NCI-H748 (cell line): ENCODE data around the gene CELF2.
A peak's percentile ranks its signal among the peaks of the same experiment; 100 is the strongest.

ENCODE experiments used
- DNase-seq: peaks from one replicate; lab custom pipeline; 2025; ENCODE audit not compliant: unreplicated experiment; lab: John Stamatoyannopoulos, UW

CELF2 gene

DNA sequence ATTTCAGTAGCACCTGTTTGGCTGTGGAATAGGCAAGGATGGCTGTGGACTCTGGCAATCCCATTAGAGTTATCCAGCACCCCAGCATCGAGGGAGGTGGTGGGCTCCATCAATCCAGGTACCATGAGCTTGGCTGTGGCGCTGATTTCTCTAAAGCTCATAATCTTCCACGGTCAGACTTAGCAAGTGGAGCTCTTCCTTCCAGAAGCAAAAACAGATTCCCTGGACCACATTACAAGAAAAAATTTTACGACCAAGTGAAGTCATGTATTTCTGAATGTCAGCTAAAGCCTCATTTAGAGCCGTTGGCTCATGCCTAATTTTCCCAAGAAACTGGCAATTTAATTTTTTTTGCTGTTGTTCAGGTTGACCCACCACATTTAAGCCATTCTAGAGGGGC lies 135.1 kb downstream of the CELF2 start:
- DNase-seq: no peak

DNA sequence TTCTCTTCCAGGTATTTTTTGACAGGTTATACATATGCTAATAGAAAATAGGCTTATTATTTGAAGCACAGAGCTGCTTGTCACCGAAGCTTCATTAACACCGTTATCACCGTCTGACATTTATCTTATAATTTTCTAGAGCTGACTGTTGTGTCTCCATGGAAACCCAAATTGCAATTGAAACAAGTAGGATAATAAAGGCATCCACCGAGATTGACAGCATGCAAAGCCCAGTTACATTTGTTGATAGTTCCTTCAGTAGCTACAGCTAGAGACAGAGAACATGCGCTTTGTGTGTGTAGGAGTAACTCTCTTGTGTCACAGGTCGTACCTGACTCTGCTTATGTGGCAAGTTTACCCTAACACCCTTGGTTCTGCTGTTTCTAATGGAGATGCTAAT lies 135.6 kb downstream of the CELF2 start:
- peak; percentile 12 for DNase-seq

DNA sequence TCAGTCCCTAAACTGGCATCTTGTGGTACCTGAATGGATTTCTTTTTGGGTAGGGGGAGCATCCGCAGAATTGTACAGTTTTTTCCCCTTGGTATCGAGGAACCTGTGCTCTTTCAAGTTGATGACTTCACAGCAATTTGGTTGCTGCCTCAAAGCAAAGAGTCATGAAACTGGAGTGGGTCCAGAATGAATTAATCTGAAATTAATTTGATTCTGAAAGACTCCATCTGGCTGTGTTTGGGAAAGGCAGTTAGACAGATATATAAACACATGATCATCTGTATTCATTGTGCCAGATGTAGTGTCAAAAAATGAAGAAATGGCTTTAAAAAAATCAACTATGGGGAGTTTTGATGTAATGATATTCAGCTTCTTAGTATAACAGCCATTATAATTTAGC lies 136.1 kb downstream of the CELF2 start:
- no peak for DNase-seq

DNA sequence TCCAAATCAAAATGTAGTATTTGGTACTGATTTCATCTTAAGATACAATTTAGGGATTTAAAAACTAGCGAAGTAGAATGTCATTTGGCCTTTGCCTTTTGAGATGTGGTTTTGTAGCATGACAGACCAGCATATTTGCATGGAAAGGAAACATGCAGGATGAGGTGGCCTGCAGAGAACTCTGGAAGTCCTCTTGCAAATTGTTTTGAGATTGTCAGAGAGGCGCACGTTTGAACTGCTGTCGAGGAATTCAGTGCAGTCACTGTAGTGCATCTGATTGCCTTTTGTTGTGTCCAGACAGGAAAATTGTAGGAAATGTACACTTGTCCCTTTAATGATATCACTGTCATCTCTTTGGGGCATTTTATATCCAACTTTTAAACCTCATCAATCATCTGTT lies 136.7 kb downstream of the CELF2 start:
- no peak for DNase-seq

DNA sequence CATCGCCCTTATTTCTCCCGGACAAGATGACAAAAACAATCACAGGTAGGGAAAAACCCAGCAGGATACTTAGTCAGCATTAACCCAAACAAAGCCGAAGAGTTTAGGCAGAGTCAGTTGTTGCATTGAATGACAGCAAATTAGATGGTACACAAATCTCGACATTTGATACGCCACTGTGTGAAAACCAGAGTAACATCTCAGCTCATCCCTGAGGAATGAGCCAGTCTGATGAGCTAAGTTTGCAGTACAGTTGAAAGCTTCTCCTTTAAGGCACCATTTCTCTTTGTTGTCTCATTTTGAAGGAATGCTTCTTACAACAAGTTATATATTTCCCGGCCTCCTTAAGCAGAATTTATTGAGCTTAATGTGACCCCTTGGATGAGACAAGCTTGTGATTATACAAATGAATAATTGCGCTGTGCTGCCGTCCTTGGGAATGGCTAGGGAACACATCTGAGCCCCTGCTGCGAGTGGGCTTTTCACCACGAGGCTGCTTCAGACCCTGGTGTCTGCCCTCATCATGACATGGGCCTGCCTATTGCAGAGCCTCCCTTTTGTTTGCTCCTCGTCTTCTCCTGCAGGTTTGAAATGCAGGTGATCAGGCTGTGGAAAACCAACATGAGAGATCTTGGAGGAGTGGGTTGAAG lies 137.3 kb downstream of the CELF2 start:
- peak; percentile 87 for DNase-seq

DNA sequence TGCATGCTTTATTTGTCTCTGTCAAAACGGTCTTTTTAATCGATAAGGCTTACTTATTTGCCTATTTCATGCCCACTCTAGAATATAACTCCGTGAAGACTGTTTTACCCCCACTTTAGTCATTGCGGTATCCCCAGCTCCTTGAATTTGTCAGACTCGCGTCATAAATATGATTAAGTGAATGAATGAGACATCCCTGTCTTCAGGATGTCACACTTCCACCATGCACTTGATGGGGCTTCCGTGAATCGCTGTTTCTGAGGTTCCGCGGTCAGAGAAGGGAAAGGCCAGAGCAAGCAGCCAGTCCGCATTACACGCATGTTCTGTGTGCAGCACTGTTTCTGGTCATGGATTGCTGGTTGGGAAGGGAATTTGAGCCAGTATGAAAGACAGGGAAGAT lies 138.8 kb downstream of the CELF2 start:
- no peak for DNase-seq

DNA sequence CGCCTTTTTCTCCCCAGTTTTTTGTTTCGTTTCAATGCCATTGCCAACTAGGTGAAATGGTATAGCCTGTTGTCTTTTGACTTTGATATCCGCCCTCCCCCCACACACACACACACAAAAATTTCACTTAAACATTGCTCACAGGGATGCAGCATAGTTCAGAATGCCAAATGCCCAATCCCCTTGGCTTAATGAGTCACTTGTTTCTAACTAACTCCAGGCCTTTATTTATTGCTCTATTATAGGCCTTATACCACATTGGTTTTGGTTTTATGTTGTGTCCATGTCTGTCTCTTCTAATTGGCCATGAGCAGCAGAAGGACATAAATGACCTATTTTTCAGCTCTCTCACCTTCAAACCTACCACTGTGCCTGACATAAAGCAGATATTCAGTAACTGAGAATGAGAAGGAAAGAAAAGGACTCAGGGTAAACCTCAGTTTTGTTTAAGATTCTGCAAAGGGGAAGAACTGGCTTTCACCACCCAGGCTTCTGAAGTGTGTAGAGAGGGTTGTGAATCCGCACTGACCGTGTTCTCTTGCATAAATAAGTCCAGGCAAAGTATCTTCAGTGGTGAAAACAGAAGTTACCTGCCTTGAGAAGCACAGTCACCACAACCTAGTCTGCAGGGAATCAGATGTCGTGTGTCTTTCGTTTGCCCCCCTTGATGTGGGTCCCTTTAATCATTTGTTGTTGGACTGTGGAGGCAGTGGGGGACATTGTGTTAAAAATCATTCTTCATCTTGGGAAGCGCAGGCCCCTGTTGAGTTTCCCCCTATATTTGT lies 139.8 kb downstream of the CELF2 start:
- DNase-seq: no peak

DNA sequence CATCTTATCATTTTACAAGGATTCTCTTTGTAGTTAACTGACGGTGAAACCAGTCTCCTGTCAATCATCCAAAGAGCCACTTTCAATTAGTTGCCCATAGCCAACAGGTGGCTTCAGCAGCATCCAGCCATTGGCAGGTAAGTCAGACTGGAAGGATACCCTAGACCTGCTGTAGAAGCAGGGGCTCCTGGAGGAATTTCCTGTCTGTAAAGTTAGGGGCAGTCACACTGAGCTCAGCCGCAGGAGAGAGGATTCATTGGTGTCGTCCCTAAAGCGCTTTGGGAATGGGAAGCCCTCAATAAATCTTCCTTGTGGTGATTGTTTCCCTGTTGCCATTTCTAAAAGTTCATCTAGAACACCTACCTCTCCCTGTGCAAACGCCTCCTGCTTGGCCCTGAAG lies 140.4 kb downstream of the CELF2 start:
- no peak for DNase-seq

DNA sequence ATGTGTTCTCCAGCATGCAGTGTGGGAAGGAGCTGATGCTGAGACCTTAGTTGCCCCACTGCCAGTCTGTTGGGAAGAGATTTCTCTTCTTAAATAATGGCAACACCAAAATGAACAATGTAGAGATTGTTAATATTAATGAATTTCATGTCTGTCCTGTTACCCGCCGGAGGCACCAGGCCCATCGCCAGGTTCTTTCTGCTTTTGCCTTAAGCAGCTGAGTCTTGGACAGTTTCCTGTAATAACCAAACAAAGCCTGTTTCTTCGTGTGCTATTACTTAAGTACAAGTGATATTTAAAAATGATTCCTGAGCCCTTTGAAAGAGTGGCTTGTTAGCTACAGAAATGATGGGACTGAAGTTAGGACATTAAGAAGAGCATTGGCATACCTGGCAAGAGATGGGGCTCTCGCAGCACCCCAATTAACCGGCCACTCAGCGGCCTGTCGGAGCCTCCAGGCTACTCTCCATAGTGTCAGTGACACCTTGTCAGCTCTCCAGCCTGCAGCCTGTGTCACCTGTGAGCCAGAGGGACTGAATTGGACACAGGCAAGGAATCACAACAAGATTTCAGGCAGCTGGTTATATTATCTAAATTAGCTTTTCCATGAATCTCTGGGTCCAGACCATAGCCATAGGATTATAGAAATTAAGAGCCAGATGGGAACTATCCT lies 142.0 kb downstream of the CELF2 start:
- no peak for DNase-seq

DNA sequence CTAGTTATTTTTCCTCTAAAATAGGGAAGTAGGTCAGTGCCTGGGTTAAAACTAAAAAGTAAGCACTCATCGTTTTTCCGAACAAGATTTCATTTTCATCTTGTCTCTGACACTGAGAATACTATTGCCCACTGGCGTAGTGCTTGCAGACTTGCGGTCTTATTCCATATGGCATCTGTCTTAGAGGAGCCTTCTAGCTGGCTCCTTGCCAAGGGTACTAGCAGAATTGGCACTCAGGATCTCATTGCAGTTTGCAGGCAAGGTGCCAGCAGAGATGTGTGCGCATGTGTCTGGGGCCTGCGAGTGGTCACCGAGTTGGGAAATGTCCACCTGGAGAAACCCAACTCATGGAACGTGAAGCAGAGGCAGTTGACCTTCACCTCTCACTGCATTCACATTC lies 143.4 kb downstream of the CELF2 start:
- no peak for DNase-seq

DNA sequence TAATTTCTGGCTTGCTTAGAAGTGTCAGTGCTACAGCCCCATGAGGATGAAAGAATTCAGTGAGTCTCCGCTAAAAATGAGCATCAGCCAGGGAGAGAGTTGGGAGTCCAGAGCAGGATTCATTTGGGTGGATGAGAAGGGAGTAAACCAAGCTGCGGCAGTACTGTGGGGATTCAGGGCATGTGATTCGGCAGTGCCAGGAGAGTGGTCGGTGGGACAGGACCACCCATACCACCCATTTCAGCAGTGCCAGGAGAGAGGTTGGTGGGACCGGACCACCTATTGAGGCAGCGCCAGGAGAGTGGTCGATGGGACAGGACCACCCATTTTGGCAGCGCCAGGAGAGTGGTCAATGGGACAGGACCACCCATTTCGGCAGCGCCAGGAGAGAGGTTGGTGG lies 144.2 kb downstream of the CELF2 start:
- DNase-seq: no peak

DNA sequence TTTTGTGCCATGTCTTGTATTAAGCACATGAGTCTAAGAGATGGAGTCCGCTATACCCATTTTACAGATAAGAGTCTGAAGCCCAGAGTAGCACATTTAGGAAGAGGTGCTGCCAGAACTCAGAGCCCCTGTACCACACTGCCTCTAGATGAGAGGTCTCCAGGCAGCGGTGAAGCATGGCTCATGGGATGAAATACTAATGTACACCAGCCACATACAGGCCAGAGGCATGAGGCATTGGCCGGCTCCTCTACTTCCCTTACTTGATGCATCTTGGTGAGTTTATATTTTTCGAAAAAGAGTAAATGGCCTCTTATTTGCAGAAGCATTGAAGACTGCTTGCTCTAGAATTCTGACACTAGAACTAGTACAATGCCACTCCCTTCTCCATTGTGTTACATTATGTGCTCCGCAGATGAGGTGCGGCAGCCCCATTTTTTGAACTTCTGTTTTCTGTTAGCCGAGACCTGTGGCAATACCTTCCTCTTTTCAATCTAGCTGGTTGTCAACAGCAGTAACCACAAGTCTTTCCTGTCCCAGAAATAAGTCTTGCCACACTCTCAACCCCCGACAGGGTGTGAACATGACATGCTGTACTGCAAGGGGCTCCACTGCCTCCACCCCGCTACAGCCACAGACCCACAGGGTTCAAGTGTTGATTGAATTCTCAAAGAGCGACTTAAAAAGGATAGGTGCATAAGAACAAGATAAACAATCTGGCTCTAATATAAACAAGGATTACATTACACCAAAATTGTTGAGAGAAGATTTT lies 145.3 kb downstream of the CELF2 start:
- DNase-seq: no peak

DNA sequence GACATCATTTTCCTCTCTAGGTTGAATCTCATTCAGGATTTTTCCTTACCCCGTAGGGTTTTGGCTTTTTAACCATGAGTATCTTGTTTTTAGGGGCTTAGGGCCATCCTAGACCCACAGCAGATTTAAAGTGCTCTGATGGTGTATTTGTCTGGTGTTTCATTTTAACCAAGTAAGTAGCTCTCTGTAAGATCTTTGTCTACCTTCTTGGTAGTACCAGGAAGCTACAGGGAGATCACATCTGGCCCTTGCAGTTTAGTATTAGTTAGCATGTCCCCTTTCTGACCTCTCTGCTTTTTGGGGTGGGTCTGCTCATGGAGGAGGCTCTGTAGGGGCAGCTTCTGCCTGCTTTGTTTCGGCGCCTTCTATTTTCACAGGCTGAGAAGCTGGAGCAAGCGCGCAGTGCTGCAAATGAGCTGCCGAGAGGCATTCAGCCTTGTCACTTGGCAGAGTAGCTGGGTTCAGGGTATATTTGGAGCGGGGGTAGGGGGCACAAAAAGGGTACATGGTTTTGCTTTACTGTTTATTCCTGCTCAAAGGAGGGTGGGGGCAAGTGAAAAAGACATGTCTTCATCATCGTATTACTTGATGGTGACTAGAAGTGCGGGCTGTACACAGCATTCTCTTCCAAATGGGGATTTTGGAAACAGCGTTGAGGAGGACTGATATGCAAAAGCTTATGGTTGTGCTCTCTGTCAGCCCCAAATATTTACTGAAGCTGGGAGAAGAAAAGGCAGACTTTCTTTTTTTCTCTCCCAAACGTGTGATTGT lies 146.3 kb downstream of the CELF2 start:
- DNase-seq: no peak

DNA sequence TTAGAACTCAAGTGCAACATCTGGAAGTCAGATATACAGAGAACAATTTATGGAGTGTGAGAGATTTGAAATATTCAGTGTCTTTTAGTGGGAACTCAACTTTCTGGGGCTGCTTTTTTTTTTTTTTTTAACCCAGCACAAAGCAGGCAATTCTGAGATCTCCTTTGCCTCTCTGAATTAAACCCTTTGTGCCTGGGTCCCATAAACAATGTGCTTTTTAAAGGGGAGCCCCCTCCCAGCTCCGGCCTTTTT lies 146.8 kb downstream of the CELF2 start:
- no peak for DNase-seq

DNA sequence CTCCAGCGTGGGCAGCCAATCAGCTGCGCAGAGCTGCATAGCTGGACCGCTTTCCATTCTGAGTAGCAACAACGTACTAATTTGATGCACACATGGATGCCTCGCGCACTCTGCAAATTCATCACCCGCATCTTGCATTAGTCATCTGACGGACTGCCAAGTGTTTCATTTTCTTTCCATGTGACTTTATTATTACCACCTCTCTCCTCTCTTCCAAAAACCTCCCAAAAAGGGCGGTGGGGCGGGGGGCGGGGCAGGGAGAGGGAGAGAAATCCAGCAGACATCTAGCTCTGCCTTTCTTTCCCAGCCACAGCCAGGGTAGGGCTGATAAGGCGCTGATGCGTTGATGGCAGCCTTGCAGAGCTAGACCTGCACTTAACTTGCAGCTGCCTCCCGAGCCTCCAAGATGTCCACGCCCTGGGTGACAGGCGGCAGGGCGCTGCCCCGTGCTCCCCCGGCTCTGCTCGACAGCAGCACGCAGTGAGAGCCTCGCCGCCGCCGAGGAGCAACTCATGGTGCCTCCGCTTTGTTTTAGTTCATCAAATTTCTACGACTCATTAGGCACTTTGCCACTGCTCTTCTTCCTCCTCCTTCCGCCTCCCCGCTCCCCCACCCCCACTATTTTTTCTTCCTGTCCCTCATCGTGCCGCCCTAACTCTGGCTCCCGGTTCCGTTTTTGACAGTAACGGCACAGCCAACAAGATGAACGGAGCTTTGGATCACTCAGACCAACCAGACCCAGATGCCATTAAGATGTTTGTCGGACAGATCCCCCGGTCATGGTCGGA lies 147.3 kb downstream of the CELF2 start:
- peak; percentile 57 for DNase-seq

DNA sequence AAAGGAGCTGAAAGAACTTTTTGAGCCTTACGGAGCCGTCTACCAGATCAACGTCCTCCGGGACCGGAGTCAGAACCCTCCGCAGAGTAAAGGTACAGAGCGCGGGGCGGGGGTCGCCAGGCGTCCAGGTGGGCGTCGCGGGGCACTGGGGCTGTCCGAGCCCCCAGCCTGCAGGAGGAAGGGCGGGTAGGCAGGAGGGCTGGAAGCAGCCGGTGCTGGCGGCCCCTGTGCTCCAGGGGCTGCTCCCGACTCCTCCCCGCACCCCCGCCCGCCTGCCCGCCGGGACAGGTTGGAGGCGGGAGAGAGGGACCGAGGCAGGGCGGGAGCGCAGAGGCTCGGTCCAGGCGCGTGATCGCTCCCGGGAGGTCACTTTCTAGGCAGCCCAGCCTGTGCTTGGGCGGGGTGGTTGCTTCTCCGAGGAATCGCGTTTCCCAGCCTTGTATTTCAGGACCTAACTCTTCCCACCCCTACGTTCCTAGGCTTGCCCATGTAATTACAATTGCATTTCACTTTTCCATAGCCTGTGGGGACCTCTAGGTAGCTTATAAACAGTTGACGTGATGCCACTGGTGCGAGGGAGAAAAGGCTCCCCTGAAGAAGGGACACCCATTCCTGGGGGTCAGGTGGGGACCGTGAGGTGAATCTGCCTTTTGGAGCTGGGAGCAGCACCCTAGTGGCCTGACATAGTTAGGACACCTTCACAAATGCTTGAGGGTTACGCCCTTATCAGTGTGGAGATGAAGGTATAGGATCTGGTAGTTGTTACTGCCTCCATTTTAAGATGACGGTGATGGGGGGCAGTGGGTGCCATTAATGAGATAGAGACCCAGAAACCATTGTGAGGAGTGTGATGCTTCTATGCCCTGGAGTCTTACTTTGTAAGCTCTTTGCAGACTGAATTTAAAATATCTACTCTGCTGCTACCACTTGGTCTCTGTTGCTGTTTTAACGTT lies 148.2 kb downstream of the CELF2 start:
- DNase-seq: peak; percentile 51

DNA sequence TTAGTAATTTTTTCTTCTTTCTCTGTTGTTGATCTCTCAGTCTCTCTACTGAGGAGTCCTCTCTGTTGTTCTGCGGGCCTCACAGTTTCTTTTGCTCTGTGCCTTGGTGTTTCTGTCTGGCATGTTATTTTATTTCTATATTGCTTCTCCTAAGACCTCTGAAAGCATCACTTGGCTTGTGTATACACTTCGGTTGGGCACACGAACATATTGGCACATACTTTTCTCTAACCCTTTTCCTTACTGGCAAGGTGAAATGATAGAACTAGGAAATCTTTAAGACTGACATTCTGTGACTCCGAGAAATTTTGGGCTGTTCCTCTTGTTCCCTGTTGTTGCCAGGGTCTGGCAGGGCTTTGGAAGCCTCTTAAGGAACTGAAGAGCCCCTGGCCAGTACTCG lies 148.9 kb downstream of the CELF2 start:
- DNase-seq: no peak

DNA sequence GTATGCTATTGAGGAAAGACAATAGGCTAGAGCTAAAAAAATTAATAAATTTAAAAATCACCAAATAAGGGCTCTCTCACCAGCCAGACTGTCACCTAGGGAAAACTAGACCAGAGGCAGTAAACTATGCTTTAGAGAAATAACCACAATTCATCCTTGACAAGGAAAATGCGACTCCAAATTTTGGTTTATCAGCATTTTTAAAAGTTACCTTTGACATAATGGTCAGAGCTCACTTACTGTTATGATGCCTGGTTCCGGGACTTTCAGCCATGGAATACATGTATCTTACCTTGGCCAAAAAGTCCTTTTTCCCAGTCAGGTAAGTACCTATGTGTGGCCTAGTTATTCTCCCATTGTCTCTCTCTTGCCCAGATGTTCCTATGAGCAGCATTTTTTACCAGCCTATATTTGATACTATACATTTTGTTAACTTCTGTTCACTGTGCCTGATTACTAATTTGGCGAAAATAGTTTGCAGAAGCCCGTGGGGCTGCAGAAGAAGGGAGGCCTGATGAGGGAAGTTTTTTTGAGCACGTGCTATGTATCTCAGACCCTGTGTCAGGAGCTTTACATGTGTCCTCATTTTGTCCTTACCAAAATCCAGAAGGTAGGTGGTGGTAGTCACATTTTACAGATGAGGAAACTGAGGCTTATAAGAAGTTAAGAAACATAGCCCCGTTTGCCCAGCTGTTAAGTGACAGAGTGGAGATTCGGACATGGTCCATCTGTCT lies 149.7 kb downstream of the CELF2 start:
- DNase-seq: no peak
